Measurements from ENCODE around the gene RCN1.
A peak's percentile ranks its signal among the peaks of the same experiment; 100 is the strongest.

RCN1 gene

GRCh38 chr11:32090545-32091370, at the start of gene RCN1:
TSS of gene RCN1 (plus strand) at chr11:32091074. CDS start at chr11:32091197, 123 bp downstream.
- peak; percentile 70 for DNase-seq (ENCODE audit: extremely low read depth, low read depth)

GRCh38 chr11:32043737-32044136, 47.1 kb upstream of the RCN1 start:
- DNase-seq (ENCODE audit: extremely low read depth, low read depth) = no peak
- TF ChIP-seq CTCF (IDR thresholded peaks at IDR 0.05; ENCODE audit: low read depth, low read length) = no peak

More at GRCh38 chr11:32090545-32091370, at the start of gene RCN1:
- no peak for TF ChIP-seq CTCF (IDR thresholded peaks at IDR 0.05; ENCODE audit: low read depth, low read length)

GRCh38 chr11:32044158-32044863, 46.6 kb upstream of the RCN1 start:
- DNase-seq (ENCODE audit: extremely low read depth, low read depth) = no peak
- no peak for TF ChIP-seq CTCF (IDR thresholded peaks at IDR 0.05; ENCODE audit: low read depth, low read length)

GRCh38 chr11:32045456-32045855, 45.4 kb upstream of the RCN1 start:
- DNase-seq (ENCODE audit: extremely low read depth, low read depth) = no peak
- no peak for TF ChIP-seq CTCF (IDR thresholded peaks at IDR 0.05; ENCODE audit: low read depth, low read length)

GRCh38 chr11:32050264-32050663, 40.6 kb upstream of the RCN1 start:
- no peak for TF ChIP-seq CTCF (IDR thresholded peaks at IDR 0.05; ENCODE audit: low read depth, low read length)
- DNase-seq (ENCODE audit: extremely low read depth, low read depth) = no peak

GRCh38 chr11:32052215-32052614, 38.7 kb upstream of the RCN1 start:
- peak; percentile 71 for TF ChIP-seq CTCF (IDR thresholded peaks at IDR 0.05; ENCODE audit: low read depth, low read length)
- no peak for DNase-seq (ENCODE audit: extremely low read depth, low read depth)
